Measurements from ENCODE around the gene KCTD10.
"Not testable (repeated sequence)": the region's sequence is repeated elsewhere in the genome, so short reads cannot be mapped to it uniquely, and the experiment has no call there.

DNA sequence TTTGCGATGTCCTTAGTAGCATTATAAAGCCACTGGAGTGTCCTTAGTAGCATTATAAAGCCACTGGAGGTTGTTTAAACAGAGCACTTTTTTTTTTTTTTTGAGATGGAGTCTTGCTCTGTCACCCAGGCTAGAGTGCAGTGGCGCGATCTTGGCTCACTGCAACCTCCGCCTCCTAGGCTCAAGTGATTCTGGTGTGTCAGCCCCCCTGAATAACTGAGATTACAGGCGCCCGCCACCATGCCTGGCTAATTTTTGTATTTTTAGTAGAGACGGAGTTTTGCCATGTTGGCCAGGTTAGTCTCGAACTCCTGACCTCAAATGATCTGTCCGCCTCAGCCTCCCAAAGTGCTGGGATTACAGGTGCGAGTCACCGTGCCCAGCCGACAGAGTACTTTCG, 37.1 kb downstream of the KCTD10 start:
- not testable (repeated sequence) for TF ChIP-seq SP1 (IDR thresholded peaks at IDR 0.05; ENCODE audit: low read depth, low read length); NRF1 (conservative IDR thresholded peaks at IDR 0.05; ENCODE audit: low read depth, low read length); PBX3 (IDR thresholded peaks at IDR 0.05; ENCODE audit: insufficient replicate concordance, low read depth, low read length)
- TF ChIP-seq, protein P1, sequence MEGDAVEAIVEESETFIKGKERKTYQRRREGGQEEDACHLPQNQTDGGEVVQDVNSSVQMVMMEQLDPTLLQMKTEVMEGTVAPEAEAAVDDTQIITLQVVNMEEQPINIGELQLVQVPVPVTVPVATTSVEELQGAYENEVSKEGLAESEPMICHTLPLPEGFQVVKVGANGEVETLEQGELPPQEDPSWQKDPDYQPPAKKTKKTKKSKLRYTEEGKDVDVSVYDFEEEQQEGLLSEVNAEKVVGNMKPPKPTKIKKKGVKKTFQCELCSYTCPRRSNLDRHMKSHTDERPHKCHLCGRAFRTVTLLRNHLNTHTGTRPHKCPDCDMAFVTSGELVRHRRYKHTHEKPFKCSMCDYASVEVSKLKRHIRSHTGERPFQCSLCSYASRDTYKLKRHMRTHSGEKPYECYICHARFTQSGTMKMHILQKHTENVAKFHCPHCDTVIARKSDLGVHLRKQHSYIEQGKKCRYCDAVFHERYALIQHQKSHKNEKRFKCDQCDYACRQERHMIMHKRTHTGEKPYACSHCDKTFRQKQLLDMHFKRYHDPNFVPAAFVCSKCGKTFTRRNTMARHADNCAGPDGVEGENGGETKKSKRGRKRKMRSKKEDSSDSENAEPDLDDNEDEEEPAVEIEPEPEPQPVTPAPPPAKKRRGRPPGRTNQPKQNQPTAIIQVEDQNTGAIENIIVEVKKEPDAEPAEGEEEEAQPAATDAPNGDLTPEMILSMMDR (IDR thresholded peaks at IDR 0.05 in 2 of 3, conservative IDR thresholded peaks at IDR 0.05 in 1 of 3; ENCODE audit: control insufficient read depth in 2 of 3, extremely low read depth in 1 of 3, insufficient read depth in 1 of 3, low read depth in 3 of 3, low read length in 3 of 3), result not testable (repeated sequence)
